Esophagus muscularis mucosa (tissue), 4 donors: ENCODE data around the gene SLC1A1. TPM values are rescaled to one million over a fixed set of nuclear protein-coding genes. Genes with fewer than 3 reads are reported as not detected.
A peak's percentile ranks its signal among the peaks of the same experiment; 100 is the strongest.

Source experiments
- DNase-seq: peaks from one replicate; pipeline ENCODE4 v3.0.0-alpha.2; 2017; ENCODE audit errors: extremely low spot score
- H3K27ac ChIP-seq, 4 donors: fragments of 200-600 bp; sonication (generic); replicated peaks in 1 of 4; 1 replicate in 3 of 4; 2 replicates in 1 of 4; pipeline ENCODE4 v1.5.1; 2016 to 2019; ENCODE audit warnings: mild to moderate bottlenecking in 1 of 4
- H3K27me3 ChIP-seq, 4 donors: fragments of 200-600 bp; sonication (generic); one replicate each; pipeline versions ENCODE4 v1.5.1 to v1.6.0; 2016 to 2019
- H3K36me3 ChIP-seq, 4 donors: fragments of 200-600 bp; sonication (generic); one replicate each; pipeline ENCODE4 v1.5.1; 2016 to 2019
- H3K4me1 ChIP-seq, 4 donors: fragments of 200-600 bp; sonication (generic); one replicate each; pipeline ENCODE4 v1.5.1; 2016 to 2019
- H3K4me3 ChIP-seq, 4 donors: fragments of 200-600 bp; sonication (generic); 1 replicate in 2 of 4; 2 replicates in 2 of 4; pipeline ENCODE4 v1.5.1; 2016 to 2019; ENCODE audit warnings: mild to moderate bottlenecking in 4 of 4, moderate library complexity in 1 of 4
- H3K9me3 ChIP-seq, 4 donors: fragments of 200-600 bp; sonication (generic); 1 replicate in 3 of 4; 2 replicates in 1 of 4; pipeline ENCODE4 v1.5.1; 2016 to 2019
- CTCF ChIP-seq, 3 experiments: fragments of 200-600 bp in 2 of 3; fragments of 450-650 bp in 1 of 3; sonication (generic) in 2 of 3; IDR thresholded peaks; one replicate each; pipeline ENCODE4 v1.5.1; 2017 to 2019; ENCODE audit warnings: antibody characterized with exemption in 3 of 3, mild to moderate bottlenecking in 2 of 3, moderate library complexity in 1 of 3
- EP300 ChIP-seq: sonication (generic); formaldehyde crosslinking; IDR thresholded peaks from one replicate; pipeline ENCODE4 v1.6.1; 2017; ENCODE audit warnings: antibody characterized with exemption
- POLR2A ChIP-seq: fragments of 450-650 bp; IDR thresholded peaks from one replicate; pipeline ENCODE4 v1.6.1; 2017; ENCODE audit warnings: antibody characterized with exemption, moderate library complexity, mild to moderate bottlenecking, low read depth
- POLR2AphosphoS5 ChIP-seq, 2 donors: sonication (generic); formaldehyde crosslinking; IDR thresholded peaks; one replicate each; pipeline ENCODE4 v1.6.1; 2017; ENCODE audit warnings: antibody characterized with exemption in 2 of 2
- WGBS: methylation state at CpG from one replicate; pipeline ENCODE4 v1.1.5; 2018; 5-methylcytosine and 5-hydroxymethylcytosine counted together
- intact Hi-C: fragments of 100-400 bp; cut with DNase I; formaldehyde crosslinking; loops from one replicate; pipeline ENCODE4 v1.15.1; 2023
- total RNA-seq, 4 donors: library from RNA; depleted of rRNA; stranded (reverse); fragments of >200 nt; gene quantifications; one replicate each; pipeline versions ENCODE4 v1.1.0 to v1.2.1, GENCODE V29; 2016

Gene SLC1A1
- total RNA-seq, 4 donors from 2014 or later: 2.0 to 3.5 (median 2.1) TPM

GRCh38 chr9:4548811-4549725 lies 58.8 kb downstream of the SLC1A1 start:
- Histone ChIP-seq H3K4me1 (peaks cover 16 to 44% (median 23%) of the 10 kb centered on the region in 4 donors), H3K4me3 (no peak overlapping the region), H3K36me3 (no peaks in the 10 kb centered on the region), H3K27ac (peak overlapping the region in 1 of 4 donors; percentile 2), H3K9me3 (no peaks in the 10 kb centered on the region), H3K27me3 (no peaks in the 10 kb centered on the region)
- no peak for TF ChIP-seq EP300
- no peak for TF ChIP-seq POLR2A
- no peak for TF ChIP-seq POLR2AphosphoS5 (IDR thresholded peaks at IDR 0.05)
- TF ChIP-seq CTCF (IDR thresholded peaks at IDR 0.05): peak in 1 of 3 experiments; percentile 29
- DNase-seq: no peak
- intact Hi-C loops: no loop called here
- WGBS: 81% methylated on average over 10 of the region's 11 CpGs

GRCh38 chr9:4549751-4550295 lies 59.6 kb downstream of the SLC1A1 start:
- no peaks in the 10 kb centered on the region for H3K27me3 ChIP-seq
- no peak for TF ChIP-seq CTCF (IDR thresholded peaks at IDR 0.05)
- TF ChIP-seq POLR2A: no peak
- no peak for TF ChIP-seq EP300
- no peak for TF ChIP-seq POLR2AphosphoS5 (IDR thresholded peaks at IDR 0.05)
- H3K4me1 ChIP-seq: peaks cover 23 to 50% (median 30%) of the 10 kb centered on the region in 4 donors
- 78% methylated on average over 4 of the region's 4 CpGs for whole genome bisulfite sequencing
- H3K4me3 ChIP-seq: no peak overlapping the region
- DNase-seq: no peak
- peak overlapping the region in 1 of 4 donors; percentile 2 for H3K27ac ChIP-seq
- intact Hi-C loops: no loop called here
- H3K36me3 ChIP-seq: no peaks in the 10 kb centered on the region
- no peaks in the 10 kb centered on the region for H3K9me3 ChIP-seq

GRCh38 chr9:4550777-4551484 lies 60.7 kb downstream of the SLC1A1 start:
- Histone ChIP-seq H3K4me3 (no peak overlapping the region), H3K27ac (no peak overlapping the region), H3K36me3 (no peaks in the 10 kb centered on the region), H3K4me1 (peaks cover 31 to 54% (median 39%) of the 10 kb centered on the region in 4 donors), H3K27me3 (no peaks in the 10 kb centered on the region), H3K9me3 (no peaks in the 10 kb centered on the region)
- intact Hi-C loops: no loop called here
- TF ChIP-seq POLR2A (no peak), EP300 (no peak), CTCF (IDR thresholded peaks at IDR 0.05) (no peak), POLR2AphosphoS5 (IDR thresholded peaks at IDR 0.05) (no peak)
- 50% methylated on average over 4 of the region's 4 CpGs for WGBS
- no peak for DNase-seq

- peak in 1 of 2 donors; percentile 25 for TF ChIP-seq POLR2AphosphoS5 (IDR thresholded peaks at IDR 0.05)
- no peak for TF ChIP-seq EP300
- whole genome bisulfite sequencing: 50% methylated on average over 1 of the region's 1 CpG
- intact Hi-C loops: no loop called here
- H3K4me1 ChIP-seq: peaks cover 25 to 48% (median 43%) of the 10 kb centered on the region in 4 donors
- H3K4me3 ChIP-seq: no peak overlapping the region
- H3K27ac ChIP-seq: peak overlapping the region in 3 of 4 donors; percentile 1 to 48 (median 19)
- no peaks in the 10 kb centered on the region for H3K36me3 ChIP-seq
- H3K9me3 ChIP-seq: no peaks in the 10 kb centered on the region
- no peaks in the 10 kb centered on the region for H3K27me3 ChIP-seq
- DNase-seq: no peak
These were observed 63.7 kb downstream of the SLC1A1 start for GRCh38 chr9:4553951-4554381.

- TF ChIP-seq POLR2AphosphoS5 (IDR thresholded peaks at IDR 0.05) (no peak), POLR2A (no peak), CTCF (IDR thresholded peaks at IDR 0.05) (no peak), EP300 (no peak)
- peaks cover 28 to 54% (median 38%) of the 10 kb centered on the region in 4 donors for H3K4me1 ChIP-seq
- no peaks in the 10 kb centered on the region for H3K36me3 ChIP-seq
- H3K9me3 ChIP-seq: no peaks in the 10 kb centered on the region
- WGBS: 64% methylated on average over 2 of the region's 2 CpGs
- no peaks in the 10 kb centered on the region for H3K27me3 ChIP-seq
- no peak for DNase-seq
- H3K27ac ChIP-seq: peak overlapping the region in 3 of 4 donors; percentile 19 to 29 (median 22)
- intact Hi-C loops: no loop called here
- no peak overlapping the region for H3K4me3 ChIP-seq
These were observed 65.0 kb downstream of the SLC1A1 start for GRCh38 chr9:4555236-4555635.
